ENCODE measurements around the gene SLIT3.

The SLIT3 gene

DNA sequence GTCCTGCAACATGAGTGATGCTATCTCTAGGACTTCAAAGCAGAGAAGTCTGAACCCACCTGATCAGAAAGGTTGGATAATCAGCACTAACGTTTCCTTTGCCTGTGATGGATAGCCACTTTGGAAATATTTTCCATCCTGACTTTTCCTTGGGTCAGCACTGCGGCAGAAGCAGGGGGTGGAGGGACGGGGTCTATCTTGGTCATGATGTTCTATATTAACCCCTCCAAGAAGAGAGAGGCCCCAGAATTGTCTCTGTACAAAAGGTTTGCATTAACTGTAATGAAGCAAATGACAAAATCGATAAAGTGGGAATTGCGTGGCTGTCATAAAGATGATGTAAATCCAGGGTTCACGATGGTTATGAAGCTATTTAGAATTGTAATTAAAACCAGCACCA lies 441.9 kb downstream of the SLIT3 start:
- no peak for DNase-seq (ENCODE audit: low read depth)

DNA sequence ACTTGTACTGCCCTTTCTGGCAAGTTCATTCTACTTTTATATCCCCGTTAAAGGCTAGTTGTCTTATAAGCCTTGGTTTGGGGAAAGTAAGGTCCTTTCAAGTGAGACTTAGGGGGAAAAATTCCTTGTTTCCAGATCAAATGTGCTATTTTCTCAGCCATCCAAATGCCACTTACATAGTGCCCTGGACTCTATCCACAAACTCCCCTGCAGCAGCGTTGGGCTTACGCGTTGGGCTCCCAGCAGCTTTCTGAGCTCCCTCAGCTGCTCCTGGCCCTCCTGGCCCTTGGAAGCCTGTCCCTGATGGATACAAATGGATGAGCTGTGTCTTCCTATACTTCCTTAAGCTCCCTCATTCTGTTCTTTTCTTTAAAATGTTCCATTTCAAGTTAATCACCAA lies 442.6 kb downstream of the SLIT3 start:
- DNase-seq (ENCODE audit: low read depth): no peak

DNA sequence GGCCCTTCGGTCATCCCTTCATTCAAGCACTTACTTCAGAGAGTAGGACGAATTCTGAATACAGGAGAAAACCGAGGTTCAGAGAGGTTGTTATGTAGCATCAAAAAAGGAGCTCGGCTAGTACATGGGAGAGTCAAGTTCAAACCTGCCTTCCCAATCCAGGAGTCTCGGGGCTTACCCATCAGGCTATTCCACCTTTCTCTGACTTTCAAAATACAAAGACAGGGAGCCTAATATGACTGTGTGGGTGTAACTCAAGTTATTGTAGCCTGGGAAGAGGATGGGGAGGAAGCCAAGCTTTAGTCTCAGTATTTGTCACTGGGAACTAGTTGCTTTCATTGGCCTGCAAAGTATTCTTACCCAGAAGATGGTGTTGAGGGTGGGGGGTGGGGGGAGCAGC lies 447.0 kb downstream of the SLIT3 start:
- DNase-seq (ENCODE audit: low read depth): no peak

DNA sequence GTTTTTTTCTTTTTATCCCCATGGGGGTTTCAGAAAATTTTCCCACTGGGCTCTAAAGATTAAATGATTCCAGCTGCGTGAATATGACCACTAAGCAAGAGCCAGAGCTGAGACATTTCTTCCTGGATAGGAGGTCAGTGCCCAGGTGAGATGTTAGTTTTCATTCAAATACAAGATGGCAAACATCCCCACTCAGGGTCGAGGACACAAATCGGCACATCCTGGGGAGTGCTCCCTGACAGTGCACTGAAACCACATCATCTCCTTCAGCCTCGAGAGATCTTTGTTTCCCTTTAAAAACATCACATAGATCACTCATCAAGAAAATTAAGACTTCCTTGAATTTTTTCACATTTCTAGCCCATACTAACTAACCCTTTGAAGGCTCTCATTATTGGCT lies 448.6 kb downstream of the SLIT3 start:
- no peak for DNase-seq (ENCODE audit: low read depth)

- DNase-seq (ENCODE audit: low read depth): no peak
These were observed 449.0 kb downstream of the SLIT3 start for GRCh38 chr5:168851902-168852321.

DNA sequence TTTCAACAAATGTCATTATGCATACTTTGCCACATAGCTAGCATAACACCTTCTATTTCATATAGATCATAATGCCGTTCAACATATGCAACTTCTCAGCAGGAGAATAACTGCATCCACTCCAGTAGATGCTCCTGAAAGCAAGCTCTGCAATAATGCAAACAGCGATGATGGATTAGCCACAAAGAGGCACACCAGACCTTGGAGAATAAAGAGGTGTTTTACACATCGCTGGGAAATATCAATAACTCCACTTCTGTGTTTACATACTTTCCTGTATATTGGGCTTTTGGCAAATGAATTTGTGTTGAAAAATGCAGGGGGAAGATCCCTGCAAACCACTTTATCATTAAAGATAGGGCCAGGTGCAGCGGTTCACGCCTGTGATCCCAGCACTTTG lies 450.3 kb downstream of the SLIT3 start:
- DNase-seq (ENCODE audit: low read depth): no peak

DNA sequence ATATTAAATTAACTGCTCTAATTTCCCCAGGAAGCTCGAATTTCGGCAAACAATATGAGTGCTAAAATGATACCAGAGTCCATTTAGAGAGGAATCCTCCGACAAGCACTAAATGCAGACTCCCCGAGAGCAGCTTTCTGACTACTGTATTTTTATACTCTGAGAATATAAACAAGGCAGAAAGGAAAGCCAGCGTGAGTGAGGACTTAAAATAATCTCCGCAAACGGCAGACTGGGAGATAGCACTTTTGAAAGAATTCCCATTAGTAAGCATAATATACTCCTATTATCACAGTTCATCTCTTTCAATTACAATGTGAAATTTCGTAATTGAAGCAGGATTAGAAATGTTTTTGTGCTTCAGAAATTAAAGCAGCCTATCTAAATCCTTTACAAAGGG lies 452.4 kb downstream of the SLIT3 start:
- DNase-seq (ENCODE audit: low read depth): no peak

DNA sequence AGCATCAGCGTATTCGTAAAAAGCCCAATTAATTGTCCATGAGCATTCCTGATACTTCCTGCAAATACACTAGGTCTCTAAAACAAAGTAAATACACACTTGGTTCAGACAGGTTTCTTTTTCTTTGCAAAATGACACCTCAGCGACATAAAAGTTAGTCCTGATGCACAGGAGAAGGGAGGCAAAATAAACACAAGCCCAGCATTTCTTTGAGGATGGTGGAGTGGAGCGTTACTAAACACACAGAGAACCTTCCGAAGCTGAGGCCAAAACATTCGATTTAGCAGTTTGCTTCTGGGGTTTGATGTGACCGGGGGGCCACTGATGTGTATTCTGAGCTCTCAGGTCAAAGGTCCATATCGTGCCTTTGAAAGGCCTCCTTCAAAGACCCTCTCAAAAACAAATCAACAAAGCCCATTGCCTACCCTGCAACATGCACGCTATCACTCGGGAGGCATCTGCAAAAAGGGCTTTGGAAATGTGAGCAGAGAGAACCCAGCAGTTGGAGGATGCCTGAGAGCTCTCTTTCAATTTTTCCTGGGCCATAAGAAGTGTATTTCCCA lies 453.3 kb downstream of the SLIT3 start:
- DNase-seq (ENCODE audit: low read depth): no peak

- DNase-seq (ENCODE audit: low read depth): no peak
These were observed 456.0 kb downstream of the SLIT3 start for GRCh38 chr5:168844922-168845296.

DNA sequence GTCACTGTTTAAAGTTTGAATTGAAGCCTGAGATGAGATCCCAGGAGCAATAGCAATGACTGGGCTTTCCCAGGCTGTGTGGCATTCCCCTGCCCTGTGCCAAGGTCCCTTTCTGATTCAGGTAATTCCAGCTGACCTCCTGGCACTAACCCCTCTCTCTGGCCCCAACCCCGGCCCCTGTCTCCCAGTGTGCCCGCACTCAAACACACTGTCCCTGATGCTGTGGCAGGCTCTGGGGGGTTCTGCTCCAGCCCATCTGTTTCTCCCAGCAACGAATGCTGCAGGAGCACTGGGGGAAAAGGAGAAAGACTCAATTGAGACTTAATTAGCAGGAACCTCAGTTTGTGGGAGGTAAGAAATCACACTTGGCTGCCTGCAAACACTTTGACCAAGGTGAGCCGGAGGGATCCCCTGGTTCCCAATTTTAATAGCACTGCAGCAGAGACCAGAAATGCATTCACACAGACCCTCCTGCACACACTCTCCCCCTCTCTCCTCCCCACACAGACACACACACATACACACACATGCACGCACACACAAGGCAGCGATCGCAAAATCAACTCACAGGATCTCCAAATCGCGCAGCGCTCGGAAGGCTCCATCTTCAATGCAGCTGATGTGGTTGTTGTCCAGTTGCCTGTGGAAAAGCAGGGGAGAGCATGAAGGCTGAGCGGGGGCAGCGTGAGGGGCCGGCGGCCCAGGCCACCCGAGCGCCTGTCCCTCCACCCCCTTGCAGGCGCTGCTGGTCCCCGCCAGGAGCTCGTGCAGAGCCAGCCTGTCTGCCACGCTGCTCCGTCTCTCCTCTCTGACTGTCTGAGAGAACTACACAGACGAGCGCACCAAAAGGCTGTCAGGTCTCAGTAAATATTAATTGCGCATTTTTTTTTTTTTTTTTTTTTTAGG lies 456.7 kb downstream of the SLIT3 start:
- DNase-seq (ENCODE audit: low read depth): no peak

DNA sequence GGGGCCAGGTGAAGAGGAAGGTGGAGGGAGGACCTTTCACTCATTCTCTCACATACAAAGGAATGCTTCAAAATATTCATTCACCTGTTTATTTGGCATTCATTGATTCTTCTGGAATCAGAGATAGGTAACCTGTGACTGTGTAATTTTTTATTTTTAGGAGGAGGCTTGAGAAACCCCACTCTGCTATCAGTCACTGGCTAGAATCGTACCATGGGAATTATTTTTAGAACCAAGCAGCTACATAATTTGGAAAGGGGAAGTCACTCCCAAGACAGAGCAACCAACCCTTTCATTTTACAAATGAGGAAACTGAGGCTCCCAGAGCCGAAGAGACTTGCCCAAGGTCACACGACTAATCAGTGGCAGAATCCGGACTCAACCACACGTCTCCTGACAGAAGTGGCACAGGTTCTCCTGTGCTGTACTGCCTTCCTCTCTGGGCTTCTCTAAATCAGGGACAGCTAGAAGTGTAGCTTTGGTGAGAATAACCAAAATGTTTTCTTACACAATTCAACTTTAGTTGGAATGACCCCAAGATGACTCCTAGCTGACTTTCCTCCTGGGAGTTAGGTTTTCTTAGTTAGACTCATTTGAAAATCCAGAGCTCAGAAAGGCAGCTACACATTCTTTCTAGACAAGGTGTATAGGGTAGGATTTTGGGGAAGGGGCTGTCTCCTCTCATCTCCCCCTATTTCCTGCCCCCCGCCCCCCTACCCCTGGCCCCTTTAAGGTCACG lies 457.5 kb downstream of the SLIT3 start:
- no peak for DNase-seq (ENCODE audit: low read depth)

DNA sequence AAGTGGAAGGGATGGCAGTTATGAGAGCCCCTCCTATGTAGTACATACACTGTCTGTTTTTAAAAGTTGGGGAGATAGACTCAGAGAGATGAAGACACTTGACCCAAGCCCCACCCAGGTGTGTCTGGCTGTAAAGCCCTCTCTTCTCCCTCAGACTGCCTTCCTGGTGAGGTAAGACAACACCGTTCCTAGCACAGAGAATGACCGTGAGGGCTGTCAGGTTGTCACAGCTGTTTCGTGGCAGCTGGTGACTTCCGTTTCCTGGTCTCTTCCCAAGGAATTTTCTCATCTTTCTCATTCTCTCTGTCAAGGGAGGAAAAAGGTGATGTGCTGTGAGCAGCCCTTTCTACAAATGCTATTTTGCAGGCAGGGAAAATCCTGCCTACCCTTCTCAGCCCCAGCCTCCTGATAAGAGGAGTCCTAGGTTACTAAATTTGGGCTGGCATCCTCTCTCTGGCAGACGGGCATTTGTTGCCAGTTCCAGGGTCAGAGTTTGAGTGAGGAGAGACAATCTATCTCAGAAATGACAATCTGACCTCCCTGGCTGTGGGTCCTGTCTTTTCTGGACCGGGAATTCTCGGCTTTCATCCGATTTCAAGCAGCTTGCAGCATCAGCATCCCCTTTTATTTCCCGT lies 458.3 kb downstream of the SLIT3 start:
- no peak for DNase-seq (ENCODE audit: low read depth)

GRCh38 chr5:168837852-168838251 lies 463.1 kb downstream of the SLIT3 start:
- DNase-seq (ENCODE audit: low read depth): no peak

- no peak for DNase-seq (ENCODE audit: low read depth)
These were observed 464.2 kb downstream of the SLIT3 start for GRCh38 chr5:168836603-168837231.

DNA sequence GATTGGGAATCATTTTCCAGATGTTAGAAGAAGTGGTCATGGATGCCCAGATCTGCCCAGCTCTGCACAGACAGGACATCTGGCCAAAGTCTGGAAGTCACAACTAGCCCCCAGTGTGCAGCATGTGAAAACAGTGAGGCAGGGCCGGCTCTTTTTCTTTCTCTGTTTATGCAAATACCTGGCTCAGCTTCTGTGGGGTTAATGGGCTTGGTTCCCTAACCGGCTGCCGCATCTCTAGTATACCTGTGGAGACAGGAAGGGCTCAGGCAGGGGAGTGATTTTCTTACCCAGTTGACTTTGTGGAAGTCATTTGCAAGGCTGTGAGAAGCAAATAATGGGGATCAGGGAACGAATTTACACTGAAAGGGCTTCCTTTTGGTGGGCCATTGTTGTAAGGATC lies 467.0 kb downstream of the SLIT3 start:
- DNase-seq (ENCODE audit: low read depth): no peak

DNA sequence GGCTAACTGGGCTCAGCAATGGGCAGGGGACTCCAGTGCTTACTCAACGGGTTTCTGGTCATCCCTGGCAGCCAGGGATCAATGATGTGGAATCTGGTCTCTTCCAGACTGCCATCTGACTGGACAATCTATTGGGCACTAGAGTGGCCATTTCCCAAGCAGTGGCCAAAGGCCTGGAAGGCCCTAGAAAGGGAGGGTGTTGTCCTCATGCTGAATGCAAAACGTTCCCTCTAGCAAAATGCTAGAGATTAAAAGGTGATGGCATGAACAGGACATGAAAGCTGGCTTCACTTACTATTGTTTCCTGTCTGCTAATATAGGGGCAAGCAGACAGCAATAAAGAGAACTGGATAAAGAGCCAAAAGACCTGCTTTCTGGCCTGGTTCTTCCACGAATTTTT lies 467.6 kb downstream of the SLIT3 start:
- no peak for DNase-seq (ENCODE audit: low read depth)

GRCh38 chr5:168832308-168832707 lies 468.6 kb downstream of the SLIT3 start:
- DNase-seq (ENCODE audit: low read depth): no peak

DNA sequence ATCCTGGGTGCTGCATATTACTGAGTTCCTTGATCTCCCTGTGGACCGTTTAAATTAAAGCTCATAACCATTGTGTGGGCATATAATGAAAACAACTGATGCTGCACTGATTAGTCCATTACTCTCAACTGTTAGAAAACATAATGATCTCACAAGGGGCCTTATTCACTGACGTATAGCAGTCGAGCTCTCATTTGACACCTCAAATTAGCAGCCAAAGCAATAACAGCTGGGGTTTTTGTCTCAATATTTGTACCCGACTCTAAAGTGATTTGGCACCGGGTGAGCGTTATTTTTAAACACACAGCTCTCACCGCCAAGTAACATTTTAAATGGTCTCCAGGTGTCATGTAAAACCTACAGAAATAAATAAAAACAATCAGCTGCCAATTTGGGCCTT lies 469.6 kb downstream of the SLIT3 start:
- no peak for DNase-seq (ENCODE audit: low read depth)

DNA sequence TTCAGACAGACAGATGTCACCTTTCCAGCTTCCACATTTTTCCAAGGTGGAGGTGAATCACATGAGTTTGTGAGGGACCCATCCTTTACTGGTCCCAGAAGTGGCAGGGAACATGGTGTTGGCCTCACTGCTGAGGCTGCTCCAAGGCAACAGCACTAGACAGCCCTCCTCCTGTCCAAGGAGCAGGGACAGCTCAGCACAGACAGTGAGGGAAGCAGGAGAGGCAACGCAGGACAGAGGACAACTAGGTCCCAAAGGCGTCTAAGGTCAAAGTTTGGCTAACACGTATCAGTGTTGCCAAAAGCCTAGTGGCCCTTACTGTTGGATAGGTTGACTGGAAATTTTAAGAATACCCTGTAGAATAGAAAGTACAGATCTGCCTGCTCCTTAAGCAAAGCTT lies 470.1 kb downstream of the SLIT3 start:
- no peak for DNase-seq (ENCODE audit: low read depth)

DNA sequence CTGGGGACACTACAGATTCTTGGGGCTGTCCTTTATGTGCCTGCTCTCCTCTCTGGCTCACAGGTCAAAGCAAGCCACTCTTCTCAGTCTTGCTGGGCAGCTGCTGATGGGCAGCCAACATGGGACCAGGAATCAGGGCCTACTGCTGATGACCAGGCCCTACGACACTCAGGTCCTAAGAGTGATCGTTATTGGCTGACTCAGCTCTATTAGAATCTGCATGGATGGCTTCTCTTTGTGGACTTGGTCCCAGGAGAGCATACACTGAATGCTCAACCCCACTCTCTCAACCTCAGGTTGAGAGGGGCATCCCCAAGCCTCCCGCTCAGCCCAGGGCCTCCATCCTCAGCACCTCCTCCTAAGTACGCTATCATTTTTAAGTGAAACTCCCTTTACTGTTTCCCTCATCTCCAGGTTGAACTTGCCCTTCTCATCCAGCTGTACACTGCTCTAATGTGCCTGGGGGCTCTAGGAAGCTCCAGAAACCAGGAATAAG lies 471.0 kb downstream of the SLIT3 start:
- no peak for DNase-seq (ENCODE audit: low read depth)

DNA sequence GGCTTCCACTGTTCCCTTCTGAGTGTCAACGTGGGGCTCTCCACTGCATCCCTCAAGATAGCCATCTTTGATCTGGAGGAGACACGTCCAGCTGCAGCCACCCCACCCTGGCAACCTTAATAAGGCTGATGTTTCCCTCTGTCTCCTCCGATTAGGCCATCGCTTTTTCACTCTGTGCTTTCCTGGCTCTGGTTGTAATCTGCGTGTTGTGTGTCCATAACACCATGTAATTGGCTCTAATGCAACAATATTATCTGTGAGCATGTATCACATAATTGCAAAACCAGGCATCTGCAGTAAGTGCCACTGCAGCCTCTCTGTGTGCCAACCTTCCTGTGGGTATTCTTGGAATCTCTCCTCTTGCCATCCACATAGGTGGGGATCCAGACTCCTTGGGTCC lies 471.9 kb downstream of the SLIT3 start:
- no peak for DNase-seq (ENCODE audit: low read depth)

- DNase-seq (ENCODE audit: low read depth): no peak
These were observed 473.3 kb downstream of the SLIT3 start for GRCh38 chr5:168827636-168828035.
